ENCODE data around the gene XXYLT1. TPM values are rescaled to one million over a fixed set of nuclear protein-coding genes. Genes with fewer than 3 reads are reported as not detected.

The XXYLT1 gene
- total RNA-seq, 1 experiment from 2014 or later: 10.9 TPM

DNA sequence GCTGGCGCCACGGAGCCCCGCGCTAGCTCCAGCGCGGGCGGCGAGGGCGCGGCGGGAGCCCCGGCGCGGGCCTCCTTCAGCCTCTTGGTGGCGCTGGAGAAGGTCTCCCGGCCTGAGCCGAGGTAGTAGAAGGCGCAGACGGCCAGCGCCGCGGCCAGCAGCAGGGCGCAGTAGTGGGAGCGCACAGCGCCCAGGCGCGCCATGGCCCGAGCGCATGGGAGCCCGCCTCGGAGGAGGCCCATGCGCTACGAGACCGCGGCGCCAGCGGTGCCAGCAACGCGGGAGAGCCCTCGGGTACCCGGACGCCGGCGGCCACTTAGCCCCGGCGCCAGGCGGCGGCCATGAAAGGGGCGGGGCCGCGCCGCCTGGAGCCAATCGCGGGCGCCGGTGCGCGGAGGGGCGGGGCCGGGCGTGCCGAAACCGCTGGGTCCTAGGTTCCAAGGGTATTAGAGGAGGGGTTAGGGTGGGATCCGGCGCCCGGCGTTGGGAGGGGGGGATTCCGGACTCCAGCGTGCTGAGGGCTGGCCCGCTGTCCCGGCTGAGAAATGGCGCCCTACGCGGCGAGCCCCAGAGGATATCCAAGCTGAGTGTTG, at the start of gene XXYLT1 (continued):
- TF ChIP-seq ATF3 (IDR thresholded peaks at IDR 0.05): no peak
- TF ChIP-seq YY1 (IDR thresholded peaks at IDR 0.05; ENCODE audit: extremely low read depth, insufficient replicate concordance, low read depth, low read length): peak; percentile 96
- TF ChIP-seq FOSL1 (IDR thresholded peaks at IDR 0.05; ENCODE audit: low read depth): peak; percentile 63

DNA sequence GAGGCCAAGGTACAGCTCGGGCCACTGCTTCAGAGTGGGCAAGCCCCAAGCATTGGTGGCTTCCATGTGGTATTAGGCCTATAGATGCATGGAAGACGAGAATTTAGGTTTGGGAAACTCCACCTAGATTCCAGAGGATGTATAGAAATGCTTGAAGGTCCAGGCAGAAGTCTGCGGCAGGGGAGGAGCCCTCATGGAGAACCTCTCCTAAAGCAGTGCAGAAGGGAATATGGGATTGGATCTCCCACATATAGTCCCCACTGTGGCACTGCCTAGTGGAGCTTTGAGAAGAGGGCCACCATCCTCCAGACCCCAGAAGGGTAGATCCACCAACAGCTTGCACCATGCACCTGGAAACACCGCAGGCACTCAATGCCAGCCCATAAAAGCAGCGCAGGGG, 48.1 kb upstream of the XXYLT1 start:
- RAD21 ChIA-PET (ENCODE audit: low non-redundant PET in 1 of 2, low total read pairs in 2 of 2, uncharacterized antibody in 2 of 2, unreplicated experiment in 2 of 2): no interaction called here
- no peak for DNase-seq (ENCODE audit: low read depth, low spot score)
- Histone ChIP-seq H3K4me1 (ENCODE audit: control insufficient read depth in 1 of 2, insufficient read depth in 2 of 2, low read length in 2 of 2) (no peaks in the 10 kb centered on the region), H3K27ac (ENCODE audit: low read depth, low read length) (no peak overlapping the region), H3K9ac (ENCODE audit: low read length) (no peak overlapping the region), H3K9me3 (ENCODE audit: control insufficient read depth in 1 of 2, insufficient read depth in 1 of 2, low read depth in 1 of 2, low read length in 2 of 2) (peaks cover 4 to 9% of the 10 kb centered on the region in 2 experiments; a peak in 2 of 4 replicates), H3K9me2 (ENCODE audit: insufficient read depth) (no peaks in the 10 kb centered on the region; the same call in 1 of the 2 replicates), H3K4me2 (ENCODE audit: low read length) (no peak overlapping the region), H3K36me3 (ENCODE audit: control insufficient read depth in 1 of 2, insufficient read depth in 2 of 2, low read length in 2 of 2) (peaks cover 0 to 9% of the 10 kb centered on the region in 2 experiments; a peak in 1 of 4 replicates), H3K4me3 (replicated peaks in 1 of 2; ENCODE audit: low read depth in 1 of 2, low read length in 2 of 2) (no peak overlapping the region), H4K20me1 (ENCODE audit: insufficient read depth) (no peaks in the 10 kb centered on the region), H3K27me3 (ENCODE audit: insufficient read depth, low read length) (no peaks in the 10 kb centered on the region), H3K79me2 (ENCODE audit: insufficient read depth, low read length) (no peaks in the 10 kb centered on the region), H2AFZ (ENCODE audit: low read depth, low read length, poor library complexity, severe bottlenecking) (no peak overlapping the region)
- intact Hi-C loops (cut with micrococcal nuclease): no loop called here
- CTCF ChIA-PET: no interaction called here
- ATAC-seq: no peak
- no peak for TF ChIP-seq SIN3A (IDR thresholded peaks at IDR 0.05; ENCODE audit: low read depth)
- TF ChIP-seq REST (IDR thresholded peaks at IDR 0.05; ENCODE audit: low read depth): no peak
- TF ChIP-seq ZBTB33 (IDR thresholded peaks at IDR 0.05; ENCODE audit: extremely low read depth, insufficient replicate concordance, low read length): no peak
- no TSS peak for BruUV-seq (replicated peaks)
- POLR2A ChIA-PET: no interaction called here

Measured in HCT116 (cell line).